HepG2 (cell line): ENCODE measurements around the gene KAT14. TPM values are rescaled to one million over a fixed set of nuclear protein-coding genes. Genes with fewer than 3 reads are reported as not detected.
"Not testable (repeated sequence)": the region's sequence is repeated elsewhere in the genome, so short reads cannot be mapped to it uniquely, and the experiment has no call there.

Source experiments
- ATAC-seq: fragments of 200-7000 bp; cut with Tn5 transposase; 3 replicates; pipeline ENCODE4 v1.9.1; 2020; ENCODE audit warnings: mild to moderate bottlenecking, moderate library complexity
- BruUV-seq: library from RNA; stranded (reverse); fragments of 400-500 nt; replicated peaks from 2 replicates; lab custom pipeline; 2021; lab: Mats Ljungman, UMichigan
- CTCF ChIA-PET: fragments of 300-600 bp; formaldehyde crosslinking; extraction: SDS; loops from one replicate; lab custom pipeline; 2021; ENCODE audit warnings: low total read pairs, inconsistent platforms, low intra/inter-chr PET ratio; lab: Yijun Ruan, JAX
- POLR2A ChIA-PET: fragments of 350-600 bp; sonication (Branson Sonifier 250); formaldehyde crosslinking; loops from one replicate; lab custom pipeline; 2020; ENCODE audit warnings: antibody characterized with exemption, inconsistent platforms; lab: Yijun Ruan, JAX
- DNase-seq: peaks from one replicate; pipeline ENCODE4 v3.0.0-alpha.2; 2015; ENCODE audit warnings: low spot score
- FAIRE-seq: peaks from 3 replicates; lab custom pipeline; 2011; peaks lifted over from hg19 to GRCh38; lab: Jason Lieb, UNC
- H2AFZ ChIP-seq: one replicate; pipeline ENCODE4 v1.6.1; 2011; ENCODE audit warnings: low read length, inconsistent platforms
- H3K27ac ChIP-seq: fragments of 300-600 bp; 3 replicates; pipeline ENCODE4 v1.8.0; 2011; ENCODE audit warnings: mixed run types, mild to moderate bottlenecking, mixed read lengths, low read length, inconsistent platforms; ENCODE audit not compliant: insufficient read depth; ENCODE audit errors: extremely low read length
- H3K27me3 ChIP-seq, 2 experiments: fragments of 200-600 bp in 1 of 2; 2 replicates in 1 of 2; 3 replicates in 1 of 2; pipeline versions ENCODE4 v1.6.0 to v1.8.0; 2011; ENCODE audit warnings: low read length in 2 of 2, mild to moderate bottlenecking in 2 of 2, moderate library complexity in 2 of 2, inconsistent platforms in 1 of 2; ENCODE audit not compliant: insufficient read depth in 2 of 2, control insufficient read depth in 1 of 2
- H3K36me3 ChIP-seq, 2 experiments: fragments of 200-600 bp in 1 of 2; replicated peaks in 1 of 2; 2 replicates in 1 of 2; 3 replicates in 1 of 2; pipeline versions ENCODE4 v1.5.1 to v1.8.0; 2011; ENCODE audit warnings: low read length in 2 of 2, inconsistent platforms in 1 of 2; ENCODE audit not compliant: insufficient read depth in 2 of 2, control insufficient read depth in 1 of 2
- H3K4me1 ChIP-seq: 2 replicates; pipeline ENCODE4 v1.5.1; 2012; ENCODE audit warnings: low read length, inconsistent platforms; ENCODE audit not compliant: insufficient read depth
- H3K4me2 ChIP-seq: 2 replicates; pipeline ENCODE4 v1.6.0; 2011; ENCODE audit warnings: low read depth, low read length, inconsistent platforms
- H3K4me3 ChIP-seq, 3 experiments: fragments of 200-600 bp in 1 of 3; sonication (generic), shearing (Covaris generic) in 1 of 3; replicated peaks in 1 of 3; 2 replicates each; pipeline ENCODE4 v1.5.1; 2011 to 2016; ENCODE audit warnings: low read length in 3 of 3, inconsistent platforms in 2 of 3, low read depth in 2 of 3, mild to moderate bottlenecking in 2 of 3, control low read depth in 1 of 3, mixed read lengths in 1 of 3; ENCODE audit not compliant: insufficient read depth in 1 of 3
- H3K79me2 ChIP-seq: one replicate; pipeline ENCODE4 v1.6.1; 2011; ENCODE audit warnings: low read length, inconsistent platforms; ENCODE audit not compliant: insufficient read depth
- H3K9ac ChIP-seq: 2 replicates; pipeline ENCODE4 v1.6.0; 2011; ENCODE audit warnings: mild to moderate bottlenecking, low read depth, low read length, inconsistent platforms; ENCODE audit not compliant: insufficient read depth
- H3K9me3 ChIP-seq: 2 replicates; pipeline ENCODE4 v1.5.1; 2012; ENCODE audit warnings: mild to moderate bottlenecking, low read length
- H4K20me1 ChIP-seq: 2 replicates; pipeline ENCODE4 v1.6.0; 2011; ENCODE audit warnings: inconsistent platforms, mild to moderate bottlenecking, low read length, moderate library complexity; ENCODE audit not compliant: insufficient read depth
- SMARCE1 ChIP-seq: fragments of 450-650 bp; IDR thresholded peaks from 2 replicates; pipeline ENCODE4 v1.6.1; 2017; ENCODE audit warnings: borderline replicate concordance
- WGBS: methylation state at CpG from one replicate; pipeline ENCODE4 v1.1.6; 2017; ENCODE audit warnings: low lambda C conversion rate; 5-methylcytosine and 5-hydroxymethylcytosine counted together
- in situ Hi-C: cut with HindIII; loops from 2 replicates; pipeline ENCODE4 v1.10.0; 2017; ENCODE audit warnings: low pct_unique_long_range_greater_than_20kb; ENCODE audit not compliant: extremely low pct_ligation_motif_present
- intact Hi-C: fragments of 100-400 bp; cut with micrococcal nuclease; formaldehyde crosslinking; loops from one replicate; pipeline ENCODE4 v1.10.0; 2022; ENCODE audit not compliant: unreplicated experiment
- polyA plus RNA-seq, 8 experiments: library from polyadenylated mRNA; depleted of rRNA in 3 of 8; stranded (reverse) in 7 of 8; unstranded in 1 of 8; fragments of >200 nt; fragmentation: Illumina TruSeq in 4 of 8; extraction: Trizol in 4 of 8; gene quantifications; 2 replicates each; pipeline versions ENCODE4 v1.2.1 to v1.2.3, GENCODE V29; 2011 to 2016; ENCODE audit warnings: low read depth in 4 of 8, missing spikeins in 1 of 8, mixed read lengths in 1 of 8; ENCODE audit not compliant: insufficient read depth in 1 of 8
- total RNA-seq, 5 experiments: library from RNA; depleted of rRNA; stranded (reverse); fragments of >200 nt; fragmentation: Illumina TruSeq; extraction: Trizol; gene quantifications; 2 replicates each; pipeline ENCODE4 v1.2.3, GENCODE V29; 2016; ENCODE audit warnings: low read depth in 1 of 5

KAT14 gene
- total and polyA plus RNA-seq, 2 of the 13 experiments (the other 11 are each of a cell fraction or from before 2014, with no cell fraction given): 5.1 to 15.1 TPM

DNA sequence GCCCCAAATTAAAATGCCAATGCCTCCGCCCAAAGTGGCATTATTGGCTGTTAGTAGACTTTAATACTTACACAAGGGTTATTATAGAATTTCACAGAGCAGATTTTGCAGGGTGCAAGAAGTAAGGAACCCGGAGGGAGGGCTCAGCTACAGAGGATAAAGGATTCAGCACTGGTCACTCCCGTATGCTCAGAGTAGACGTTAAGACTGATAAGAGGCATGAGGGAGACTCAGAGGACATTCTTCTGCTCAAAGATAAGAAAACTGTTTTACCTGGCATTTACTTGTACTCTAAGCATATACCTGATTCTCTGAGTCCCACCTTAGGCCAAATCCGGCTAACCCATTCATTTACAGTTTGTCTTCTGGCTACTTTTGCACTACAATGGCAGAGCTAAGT lies 43.5 kb upstream of the KAT14 start:
- ATAC-seq (no peak), DNase-seq (no peak), FAIRE-seq (no peak)
- Histone ChIP-seq H3K9me3 (no peaks in the 10 kb centered on the region), H4K20me1 (no peaks in the 10 kb centered on the region), H3K27me3 (peaks cover 0 to 37% of the 10 kb centered on the region in 2 experiments; a peak in 3 of 5 replicates), H3K9ac (no peak overlapping the region), H3K27ac (no peak overlapping the region), H3K4me3 (no peak overlapping the region), H3K79me2 (no peaks in the 10 kb centered on the region), H3K4me1 (no peaks in the 10 kb centered on the region), H3K36me3 (no peaks in the 10 kb centered on the region), H3K4me2 (no peak overlapping the region), H2AFZ (no peak overlapping the region)
- ChIA-PET CTCF (no interaction called here), POLR2A (no interaction called here)
- no peak for TF ChIP-seq SMARCE1
- 26% methylated on average over 5 of the region's 5 CpGs for WGBS
- BruUV-seq: no TSS peak
- in situ Hi-C loops (no loop called here), intact Hi-C loops (no loop called here)

DNA sequence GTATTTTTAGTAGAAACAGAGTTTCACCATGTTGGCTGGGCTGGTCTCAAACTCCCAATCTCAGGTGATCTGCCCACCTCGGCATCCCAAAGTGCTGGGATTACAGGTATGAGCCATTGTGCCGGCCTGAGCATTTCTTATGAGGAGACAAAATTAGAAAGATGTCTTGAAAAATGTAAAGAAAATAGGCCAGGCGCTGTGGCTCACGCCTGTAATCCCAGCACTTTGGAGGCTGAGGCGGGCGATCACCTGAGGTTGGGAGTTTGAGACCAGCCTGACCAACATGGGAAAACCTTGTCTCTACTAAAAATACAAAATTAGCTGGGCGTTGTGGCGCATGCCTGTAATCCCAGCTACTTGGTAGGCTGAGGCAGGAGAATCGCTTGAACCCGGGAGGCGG lies 37.1 kb upstream of the KAT14 start:
- H3K9ac ChIP-seq, CTCF ChIA-PET, H3K9me3 ChIP-seq, in situ Hi-C loops, H3K27ac ChIP-seq, H3K4me3 ChIP-seq, H2AFZ ChIP-seq, H3K36me3 ChIP-seq, H3K27me3 ChIP-seq, FAIRE-seq, H3K4me1 ChIP-seq, DNase-seq, H3K79me2 ChIP-seq, H3K4me2 ChIP-seq, H4K20me1 ChIP-seq, POLR2A ChIA-PET, intact Hi-C loops, ATAC-seq, BruUV-seq: not testable (repeated sequence)
- WGBS: 77% methylated on average over 11 of the region's 11 CpGs
